Fibroblast of lung (primary cell): ENCODE results near the gene GDI1. TPM values are rescaled to one million over a fixed set of nuclear protein-coding genes. Genes with fewer than 3 reads are reported as not detected.
A peak's percentile ranks its signal among the peaks of the same experiment; 100 is the strongest.

Source experiments
- DNase-seq, 2 donors: peaks; one replicate each; pipeline versions ENCODE4 v3.0.0 to v3.0.0-alpha.2; 2010; ENCODE audit warnings: low read depth in 2 of 2
- H2AFZ ChIP-seq: 2 replicates; pipeline ENCODE4 v1.5.1; 2012; ENCODE audit warnings: low read length, control low read depth, inconsistent platforms
- H3K27ac ChIP-seq: 2 replicates; pipeline ENCODE4 v1.5.1; 2011; ENCODE audit warnings: low read length, control low read depth; ENCODE audit not compliant: insufficient read depth
- H3K27me3 ChIP-seq: 2 replicates; pipeline ENCODE4 v1.5.1; 2011; ENCODE audit warnings: mild to moderate bottlenecking, low read length; ENCODE audit not compliant: control insufficient read depth, insufficient read depth
- H3K36me3 ChIP-seq: 2 replicates; pipeline ENCODE4 v1.5.1; 2011; ENCODE audit warnings: low read length; ENCODE audit not compliant: control insufficient read depth, insufficient read depth
- H3K4me1 ChIP-seq: 2 replicates; pipeline ENCODE4 v1.5.1; 2011; ENCODE audit warnings: low read length; ENCODE audit not compliant: control insufficient read depth, insufficient read depth; ENCODE audit errors: extremely low read depth
- H3K4me2 ChIP-seq: 2 replicates; pipeline ENCODE4 v1.5.1; 2011; ENCODE audit warnings: low read length, control low read depth; ENCODE audit not compliant: insufficient read depth; ENCODE audit errors: extremely low read depth
- H3K4me3 ChIP-seq, 4 experiments: fragments of 200-600 bp in 1 of 4; sonication (generic) in 1 of 4; replicated peaks in 1 of 4; 2 replicates each; pipeline ENCODE4 v1.5.1; 2011 to 2016; ENCODE audit warnings: low read length in 4 of 4, low read depth in 3 of 4, mild to moderate bottlenecking in 3 of 4, control low read depth in 2 of 4, inconsistent platforms in 1 of 4, mixed read lengths in 1 of 4; ENCODE audit not compliant: insufficient read depth in 1 of 4; ENCODE audit errors: control extremely low read depth in 1 of 4
- H3K79me2 ChIP-seq: 2 replicates; pipeline ENCODE4 v1.5.1; 2012; ENCODE audit warnings: mild to moderate bottlenecking, low read length, inconsistent platforms; ENCODE audit not compliant: control insufficient read depth, insufficient read depth
- H3K9ac ChIP-seq: 2 replicates; pipeline ENCODE4 v1.5.1; 2011; ENCODE audit warnings: mild to moderate bottlenecking, low read length, control low read depth; ENCODE audit not compliant: insufficient read depth
- H3K9me3 ChIP-seq: 2 replicates; pipeline ENCODE4 v1.5.1; 2012; ENCODE audit warnings: low read depth, low read length; ENCODE audit not compliant: control insufficient read depth, insufficient read depth
- H4K20me1 ChIP-seq: 2 replicates; pipeline ENCODE4 v1.5.1; 2011; ENCODE audit warnings: low read length; ENCODE audit not compliant: control insufficient read depth, insufficient read depth; ENCODE audit errors: extremely low read depth
- CTCF ChIP-seq, 2 donors: IDR thresholded peaks in 1 of 2; conservative IDR thresholded peaks in 1 of 2; 1 replicate in 1 of 2; 2 replicates in 1 of 2; pipeline ENCODE4 v1.5.1; 2011 to 2012; ENCODE audit warnings: low read length in 2 of 2, control low read depth in 1 of 2, inconsistent platforms in 1 of 2, low read depth in 1 of 2, mild to moderate bottlenecking in 1 of 2
- EZH2 ChIP-seq: IDR thresholded peaks from 2 replicates; pipeline ENCODE4 v1.5.1; 2012; ENCODE audit warnings: low read length, control low read depth, mild to moderate bottlenecking; ENCODE audit errors: missing control alignments
- polyA plus RNA-seq, 2 donors: library from polyadenylated mRNA; depleted of rRNA in 1 of 2; stranded (reverse) in 1 of 2; unstranded in 1 of 2; fragments of >200 nt; gene quantifications; 2 replicates each; pipeline ENCODE4 v1.2.1, GENCODE V29; 2011 to 2012; ENCODE audit warnings: missing spikeins in 1 of 2
- total RNA-seq: library from RNA; depleted of rRNA; stranded (reverse); fragments of >200 nt; gene quantifications from 2 replicates; pipeline ENCODE4 v1.2.1, GENCODE V29; 2014

GDI1 gene
- total and polyA plus RNA-seq, 2 donors (not counting 1 experiment from before 2014, with no cell fraction given): 86.5 to 134 TPM

DNA sequence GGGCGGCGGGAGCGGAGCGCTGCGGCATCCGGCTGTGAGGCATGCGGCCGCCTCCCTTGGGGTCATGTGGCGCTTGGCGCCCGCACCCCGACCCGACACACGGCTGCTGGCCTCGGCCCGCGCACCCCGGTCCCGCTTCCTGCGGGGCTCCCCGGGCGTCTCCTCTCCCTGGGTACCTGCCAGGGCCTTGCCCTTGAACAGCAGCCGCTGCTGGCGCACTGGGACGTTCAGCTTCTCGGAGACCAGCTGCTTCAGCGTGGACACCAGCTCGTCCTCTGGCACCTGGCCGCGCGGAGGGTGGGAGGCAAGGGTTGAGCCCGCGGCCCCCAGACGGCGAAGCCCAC lies 49.1 kb downstream of the GDI1 start:
- no peak for DNase-seq
- no peaks in the 10 kb centered on the region for H3K27me3 ChIP-seq
- peak overlapping the region; percentile 48 for H3K4me2 ChIP-seq
- peak overlapping the region; percentile 58 for H3K9ac ChIP-seq
- peak overlapping the region; percentile 29 to 62 (median 47) for H3K4me3 ChIP-seq
- H3K79me2 ChIP-seq: peaks cover 4% of the 10 kb centered on the region
- no peak overlapping the region for H3K27ac ChIP-seq
- no peak overlapping the region for H2AFZ ChIP-seq
- peaks cover 5% of the 10 kb centered on the region for H3K36me3 ChIP-seq
- TF ChIP-seq EZH2: no peak
- TF ChIP-seq CTCF (conservative IDR thresholded peaks at IDR 0.05 in 1 of 2, IDR thresholded peaks at IDR 0.05 in 1 of 2; ENCODE audit: low read depth in 1 of 2, low read length in 2 of 2): no peak
- H3K9me3 ChIP-seq: no peaks in the 10 kb centered on the region
- H3K4me1 ChIP-seq: peaks cover 2% of the 10 kb centered on the region
- no peaks in the 10 kb centered on the region for H4K20me1 ChIP-seq

- H3K27me3 ChIP-seq: no peaks in the 10 kb centered on the region
- TF ChIP-seq EZH2: no peak
- TF ChIP-seq CTCF (conservative IDR thresholded peaks at IDR 0.05 in 1 of 2, IDR thresholded peaks at IDR 0.05 in 1 of 2; ENCODE audit: low read depth in 1 of 2, low read length in 2 of 2): no peak
- peak within 1 kb of the TSS; percentile 58 for H3K9ac ChIP-seq
- no peaks in the 10 kb centered on the region for H3K9me3 ChIP-seq
- peak in 1 of 2 donors; percentile 63 for DNase-seq
- peaks cover 4% of the 10 kb centered on the region for H3K79me2 ChIP-seq
- H3K27ac ChIP-seq: peak within 1 kb of the TSS; percentile 34
- H4K20me1 ChIP-seq: no peaks in the 10 kb centered on the region
- H3K4me1 ChIP-seq: peaks cover 2% of the 10 kb centered on the region
- peak within 1 kb of the TSS; percentile 33 to 62 (median 47) for H3K4me3 ChIP-seq
- H3K4me2 ChIP-seq: peak within 1 kb of the TSS; percentile 48
- H3K36me3 ChIP-seq: peaks cover 5% of the 10 kb centered on the region
- H2AFZ ChIP-seq: no peak within 1 kb of the TSS
These were observed 49.6 kb downstream of the GDI1 start, which contains the start of gene UBL4A for GRCh38 chrX:154486396-154487207. Gene UBL4A (minus strand): TSS chrX:154486615. CDS start chrX:154486584, 31 bp downstream.

DNA sequence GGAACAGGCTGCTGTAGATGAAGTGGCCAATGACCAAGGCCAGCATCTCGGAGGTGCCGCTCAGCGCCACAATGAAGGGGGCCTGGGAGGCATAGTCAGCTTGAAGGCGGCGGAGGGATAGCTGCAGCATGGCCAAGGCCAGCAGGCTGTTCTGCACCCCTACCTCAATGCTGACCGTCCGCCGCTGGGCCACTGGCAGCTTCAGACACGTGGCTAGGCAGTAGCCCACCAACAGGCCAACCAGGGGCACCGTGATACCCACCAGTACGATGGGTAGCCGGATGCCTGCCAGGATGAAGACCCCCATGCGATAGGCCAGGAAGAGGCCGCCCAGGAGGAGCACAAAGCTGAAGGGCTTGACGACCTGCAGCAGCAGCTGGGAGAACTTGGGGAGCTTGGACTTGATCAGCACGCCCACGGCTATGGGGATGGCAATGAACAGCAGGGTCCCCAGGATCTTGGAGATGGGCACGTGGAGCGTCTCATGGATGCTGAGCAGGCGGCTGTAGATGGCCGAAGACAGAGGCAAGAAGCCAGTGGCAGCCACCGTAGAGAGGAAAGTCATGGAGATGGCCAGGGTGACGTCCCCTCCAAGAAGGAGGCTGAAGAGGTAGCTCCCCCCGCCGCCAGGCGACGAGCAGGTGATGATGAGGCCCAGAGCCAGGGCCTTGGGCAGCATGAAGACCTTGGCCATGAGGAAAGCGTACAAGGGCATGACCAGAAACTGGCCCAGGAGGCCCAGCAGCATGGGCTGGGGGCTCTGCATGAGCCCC lies 50.8 kb downstream of the GDI1 start:
- H3K36me3 ChIP-seq: peaks cover 5% of the 10 kb centered on the region
- H3K27me3 ChIP-seq: no peaks in the 10 kb centered on the region
- no peak overlapping the region for H3K27ac ChIP-seq
- H3K9ac ChIP-seq: no peak overlapping the region
- no peak overlapping the region for H3K4me2 ChIP-seq
- no peaks in the 10 kb centered on the region for H3K9me3 ChIP-seq
- no peak overlapping the region for H2AFZ ChIP-seq
- H4K20me1 ChIP-seq: no peaks in the 10 kb centered on the region
- no peak for DNase-seq
- H3K4me1 ChIP-seq: peaks cover 2% of the 10 kb centered on the region
- peaks cover 4% of the 10 kb centered on the region for H3K79me2 ChIP-seq
- TF ChIP-seq CTCF (conservative IDR thresholded peaks at IDR 0.05 in 1 of 2, IDR thresholded peaks at IDR 0.05 in 1 of 2; ENCODE audit: low read depth in 1 of 2, low read length in 2 of 2): no peak
- TF ChIP-seq EZH2: no peak
- no peak overlapping the region for H3K4me3 ChIP-seq
